Left ventricle myocardium inferior (tissue), 1 donor: ENCODE measurements around the gene PXDN. TPM values are rescaled to one million over a fixed set of nuclear protein-coding genes. Genes with fewer than 3 reads are reported as not detected.
"Not testable (repeated sequence)": the region's sequence is repeated elsewhere in the genome, so short reads cannot be mapped to it uniquely, and the experiment has no call there.

Source experiments
- DNase-seq: peaks from one replicate; pipeline ENCODE4 v3.0.0-alpha.2; 2020
- H3K27ac ChIP-seq: fragments of 200-600 bp; replicated peaks from 2 replicates; pipeline ENCODE4 v1.8.0; 2021
- H3K27me3 ChIP-seq: fragments of 200-600 bp; 2 replicates; pipeline ENCODE4 v1.8.0; 2021; ENCODE audit warnings: low read depth
- H3K36me3 ChIP-seq: fragments of 200-600 bp; 2 replicates; pipeline ENCODE4 v1.8.0; 2021
- H3K4me1 ChIP-seq: fragments of 200-600 bp; 2 replicates; pipeline ENCODE4 v1.8.0; 2021
- H3K4me3 ChIP-seq: fragments of 200-600 bp; 2 replicates; pipeline ENCODE4 v1.8.0; 2021; ENCODE audit warnings: mild to moderate bottlenecking, moderate library complexity
- H3K9me3 ChIP-seq: fragments of 200-600 bp; replicated peaks from 2 replicates; pipeline ENCODE4 v1.8.0; 2021
- intact Hi-C: fragments of 100-400 bp; cut with micrococcal nuclease; formaldehyde crosslinking; loops from one replicate; pipeline ENCODE4 v1.11.0; 2022
- total RNA-seq: library from RNA; stranded (reverse); fragmentation: NEBNext Ultra II Directional; extraction: Animal tissue kit (Norgen Biotek cat#: 25700); gene quantifications from one replicate; pipeline ENCODE4 v1.2.1, GENCODE V29; 2021
- TF ChIP-seq, protein P1 (sequence below): fragments of 200-600 bp; IDR thresholded peaks from 2 replicates; pipeline ENCODE4 v1.8.0; 2021; ENCODE audit warnings: antibody characterized with exemption, mild to moderate bottlenecking, borderline replicate concordance
- donor health status: DM: no; HTN: yes; CAD: no; lungs with severe emphysema.

Gene PXDN
- total RNA-seq, 1 donor from 2014 or later: 15.7 TPM

DNA sequence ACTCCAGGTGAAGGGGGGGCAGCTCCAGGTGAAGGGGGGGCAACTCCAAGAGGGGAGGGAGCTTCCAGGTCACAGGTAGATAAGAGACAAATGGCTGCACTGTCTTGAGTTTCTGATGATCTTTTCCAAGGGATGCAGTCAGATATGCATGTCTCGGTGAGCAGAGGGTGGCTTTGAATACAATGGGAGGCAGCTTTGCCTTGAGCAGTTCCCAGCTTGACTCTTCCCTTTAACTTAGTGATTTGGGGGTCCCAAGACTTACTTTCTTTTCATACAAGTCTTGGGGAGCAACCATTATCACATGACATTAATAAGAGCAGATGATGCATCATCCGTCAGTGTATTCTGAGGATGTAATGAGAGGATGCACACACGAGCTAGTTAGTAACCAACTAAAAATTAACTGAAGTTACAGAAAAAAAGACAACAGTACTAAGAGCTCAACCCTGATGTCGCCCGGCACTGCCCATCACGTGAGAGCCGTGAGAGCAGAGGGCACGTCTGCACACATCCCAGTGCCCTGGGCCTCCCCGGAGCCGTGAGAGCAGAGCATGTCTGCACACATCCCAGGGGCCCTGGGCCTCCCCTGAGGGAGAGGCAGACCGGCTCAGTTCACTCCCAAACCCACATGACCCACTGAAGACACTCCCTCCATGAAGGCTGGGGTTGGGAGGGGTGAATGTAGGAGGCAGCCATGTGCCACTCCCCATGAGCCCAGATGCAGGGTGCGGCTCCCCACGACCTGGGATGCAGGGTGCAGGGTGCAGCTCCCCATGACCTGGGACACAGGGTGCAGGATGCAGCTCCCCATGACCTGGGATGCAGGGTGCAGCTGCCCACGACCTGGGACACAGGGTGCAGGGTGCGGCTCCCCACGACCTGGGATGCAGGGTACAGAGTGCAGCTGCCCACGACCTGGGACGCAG, 39.4 kb downstream of the PXDN start:
- no peaks in the 10 kb centered on the region for H3K9me3 ChIP-seq
- intact Hi-C loops: no loop called here

DNA sequence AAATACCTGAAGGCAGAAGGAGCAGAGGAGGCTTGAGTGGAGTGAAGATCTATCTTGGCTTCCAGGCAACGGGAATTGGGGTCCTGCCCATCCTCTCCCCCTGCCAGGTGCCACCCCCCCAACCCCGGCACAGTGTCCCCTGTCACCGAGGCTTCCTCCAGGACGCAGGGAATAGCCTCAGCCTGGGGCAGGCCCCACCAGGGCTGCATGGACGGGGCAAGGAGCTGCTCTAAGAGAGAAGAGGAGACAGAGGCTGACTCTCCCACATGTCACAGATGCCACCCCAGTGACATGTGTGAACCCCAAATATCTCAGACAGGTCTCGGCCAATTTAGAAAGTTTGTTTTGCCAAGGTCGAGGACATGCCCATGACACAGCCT, 42.1 kb downstream of the PXDN start:
- Histone ChIP-seq H3K36me3 (no peaks in the 10 kb centered on the region), H3K4me3 (no peak overlapping the region), H3K4me1 (peaks cover 39% of the 10 kb centered on the region), H3K27me3 (peaks cover 8% of the 10 kb centered on the region), H3K9me3 (no peaks in the 10 kb centered on the region), H3K27ac (no peak overlapping the region)
- TF ChIP-seq, protein P1, sequence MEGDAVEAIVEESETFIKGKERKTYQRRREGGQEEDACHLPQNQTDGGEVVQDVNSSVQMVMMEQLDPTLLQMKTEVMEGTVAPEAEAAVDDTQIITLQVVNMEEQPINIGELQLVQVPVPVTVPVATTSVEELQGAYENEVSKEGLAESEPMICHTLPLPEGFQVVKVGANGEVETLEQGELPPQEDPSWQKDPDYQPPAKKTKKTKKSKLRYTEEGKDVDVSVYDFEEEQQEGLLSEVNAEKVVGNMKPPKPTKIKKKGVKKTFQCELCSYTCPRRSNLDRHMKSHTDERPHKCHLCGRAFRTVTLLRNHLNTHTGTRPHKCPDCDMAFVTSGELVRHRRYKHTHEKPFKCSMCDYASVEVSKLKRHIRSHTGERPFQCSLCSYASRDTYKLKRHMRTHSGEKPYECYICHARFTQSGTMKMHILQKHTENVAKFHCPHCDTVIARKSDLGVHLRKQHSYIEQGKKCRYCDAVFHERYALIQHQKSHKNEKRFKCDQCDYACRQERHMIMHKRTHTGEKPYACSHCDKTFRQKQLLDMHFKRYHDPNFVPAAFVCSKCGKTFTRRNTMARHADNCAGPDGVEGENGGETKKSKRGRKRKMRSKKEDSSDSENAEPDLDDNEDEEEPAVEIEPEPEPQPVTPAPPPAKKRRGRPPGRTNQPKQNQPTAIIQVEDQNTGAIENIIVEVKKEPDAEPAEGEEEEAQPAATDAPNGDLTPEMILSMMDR: no peak
- intact Hi-C loops: no loop called here
- no peak for DNase-seq

More for the DNA sequence above, 39.4 kb downstream of the PXDN start:
- DNase-seq: no peak
- H3K36me3 ChIP-seq: no peaks in the 10 kb centered on the region
- H3K27me3 ChIP-seq: peaks cover 8% of the 10 kb centered on the region
- no peak overlapping the region for H3K4me3 ChIP-seq
- H3K27ac ChIP-seq: no peak overlapping the region
- H3K4me1 ChIP-seq: peaks cover 51% of the 10 kb centered on the region
- TF ChIP-seq, protein P1: no peak

DNA sequence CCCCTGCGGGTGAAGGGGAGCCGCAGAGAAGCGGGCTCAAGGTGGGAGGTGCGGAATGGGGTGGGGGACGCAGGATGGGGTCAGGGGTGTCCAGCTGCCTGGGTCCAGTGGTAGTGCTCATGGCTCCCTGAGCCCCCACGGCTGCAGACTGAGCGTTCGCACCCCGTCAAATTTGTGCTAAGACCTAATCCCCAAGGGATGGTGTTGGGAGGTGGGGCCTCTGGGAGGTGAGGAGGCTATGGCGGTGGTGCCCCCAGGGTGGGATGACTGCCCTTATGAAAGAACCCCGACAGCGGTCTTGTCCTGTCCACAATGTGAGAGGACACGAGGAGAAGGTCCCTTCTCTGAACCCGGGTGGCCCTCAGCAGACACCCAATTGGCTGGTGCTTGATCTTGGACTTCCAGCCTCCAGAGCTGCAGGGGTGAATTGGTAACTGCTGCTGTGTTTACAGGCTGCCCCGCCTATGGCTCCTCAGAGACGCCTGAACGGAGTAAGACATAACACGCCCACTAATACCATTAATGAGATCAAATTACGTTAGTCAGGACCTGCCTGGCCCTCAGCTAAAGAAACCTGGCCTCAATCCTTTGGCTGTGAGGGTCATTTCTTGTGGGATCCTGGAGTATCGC, 42.6 kb downstream of the PXDN start:
- H3K36me3 ChIP-seq: no peaks in the 10 kb centered on the region
- intact Hi-C loops: no loop called here
- DNase-seq: no peak
- H3K4me3 ChIP-seq: no peak overlapping the region
- peaks cover 38% of the 10 kb centered on the region for H3K4me1 ChIP-seq
- no peak overlapping the region for H3K27ac ChIP-seq
- peaks cover 5% of the 10 kb centered on the region for H3K9me3 ChIP-seq
- H3K27me3 ChIP-seq: peaks cover 8% of the 10 kb centered on the region
- TF ChIP-seq, protein P1: no peak

DNA sequence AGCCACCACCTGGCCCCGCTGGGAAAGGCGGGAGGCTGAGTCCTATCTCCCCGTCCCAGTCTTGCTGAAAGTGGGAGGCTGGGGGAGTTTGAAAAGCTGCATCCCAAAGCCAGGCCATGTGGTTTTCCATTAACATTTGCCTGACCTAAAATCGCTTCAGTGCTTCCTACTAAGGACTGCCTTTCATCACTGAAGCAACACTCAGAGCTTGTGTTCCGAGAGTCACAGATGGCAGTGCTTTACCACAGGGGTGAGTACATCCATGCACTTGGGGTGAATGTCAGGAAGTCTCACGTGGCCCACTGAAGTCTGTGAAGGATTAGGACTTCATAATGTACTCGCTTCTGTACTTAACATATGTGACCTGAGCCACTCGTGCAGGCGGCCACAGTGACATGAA, 43.3 kb downstream of the PXDN start:
- intact Hi-C loops: no loop called here

DNA sequence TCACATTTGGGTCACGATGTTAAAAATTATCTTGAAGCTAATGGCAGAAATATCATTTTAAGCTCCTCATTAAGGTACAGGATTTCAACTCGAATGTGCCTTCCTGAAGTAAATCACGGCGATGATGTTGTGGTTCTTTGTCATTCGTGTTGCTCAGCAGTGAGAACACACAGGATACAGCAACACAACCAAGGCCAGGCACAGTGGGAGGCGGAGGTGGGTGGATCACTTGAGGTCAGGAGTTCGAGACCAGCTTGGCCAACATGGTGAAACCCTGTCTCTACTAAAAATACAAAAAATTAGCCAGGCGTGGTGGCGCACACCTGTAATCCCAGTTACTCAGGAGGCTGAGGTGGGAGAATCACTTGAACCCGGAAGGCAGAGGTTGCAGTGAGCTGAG, 43.9 kb downstream of the PXDN start:
- H3K36me3 ChIP-seq, H3K27me3 ChIP-seq, H3K4me3 ChIP-seq, DNase-seq, intact Hi-C loops, H3K27ac ChIP-seq: not testable (repeated sequence)
- Histone ChIP-seq H3K4me1 (peaks cover 29% of the 10 kb centered on the region), H3K9me3 (peaks cover 12% of the 10 kb centered on the region)

More for the DNA sequence above, 43.3 kb downstream of the PXDN start:
- Histone ChIP-seq H3K27me3 (peaks cover 6% of the 10 kb centered on the region), H3K27ac (no peak overlapping the region), H3K36me3 (no peaks in the 10 kb centered on the region), H3K4me3 (no peak overlapping the region), H3K9me3 (peaks cover 11% of the 10 kb centered on the region), H3K4me1 (peaks cover 35% of the 10 kb centered on the region)
- TF ChIP-seq, protein P1: no peak
- no peak for DNase-seq
